HG02763 (cell line): Measurements from ENCODE around the gene EIF2B5.
A peak's percentile ranks its signal among the peaks of the same experiment; 100 is the strongest.
"Not testable (repeated sequence)": the region's sequence is repeated elsewhere in the genome, so short reads cannot be mapped to it uniquely, and the experiment has no call there.

Experiments used
- ATAC-seq: cut with Tn5 transposase; IDR thresholded peaks from one replicate; pipeline ENCODE4 v1.9.1; 2021; ENCODE audit warnings: mild to moderate bottlenecking, moderate library complexity; ENCODE audit not compliant: unreplicated experiment

EIF2B5 gene

GRCh38 chr3:184145111-184145524, 10.0 kb downstream of the EIF2B5 start:
- ATAC-seq, result no peak

- ATAC-seq, result no peak
These were observed 10.7 kb downstream of the EIF2B5 start for GRCh38 chr3:184145751-184146270.

GRCh38 chr3:184148076-184148475, 12.9 kb downstream of the EIF2B5 start:
- ATAC-seq, result no peak

GRCh38 chr3:184149123-184149522, 14.0 kb downstream of the EIF2B5 start:
- no peak for ATAC-seq

DNA sequence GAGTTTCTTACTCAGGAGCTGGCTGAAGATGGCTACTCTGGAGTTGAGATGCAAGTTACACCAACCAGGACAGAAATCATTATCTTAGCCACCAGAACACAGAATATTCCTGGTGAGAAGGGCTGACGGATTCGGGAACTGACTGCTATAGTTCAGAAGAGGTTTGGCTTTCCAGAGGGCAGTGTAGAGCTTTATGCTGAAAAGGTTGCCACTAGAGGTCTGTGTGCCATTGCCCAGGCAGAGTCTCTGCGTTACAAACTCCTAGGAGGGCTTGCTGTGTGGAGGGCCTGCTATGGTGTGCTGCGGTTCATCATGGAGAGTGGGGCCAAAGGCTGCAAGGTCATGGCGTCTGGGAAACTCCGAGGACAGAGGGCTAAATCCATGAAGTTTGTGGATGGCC, 14.6 kb downstream of the EIF2B5 start:
- ATAC-seq, result not testable (repeated sequence)

DNA sequence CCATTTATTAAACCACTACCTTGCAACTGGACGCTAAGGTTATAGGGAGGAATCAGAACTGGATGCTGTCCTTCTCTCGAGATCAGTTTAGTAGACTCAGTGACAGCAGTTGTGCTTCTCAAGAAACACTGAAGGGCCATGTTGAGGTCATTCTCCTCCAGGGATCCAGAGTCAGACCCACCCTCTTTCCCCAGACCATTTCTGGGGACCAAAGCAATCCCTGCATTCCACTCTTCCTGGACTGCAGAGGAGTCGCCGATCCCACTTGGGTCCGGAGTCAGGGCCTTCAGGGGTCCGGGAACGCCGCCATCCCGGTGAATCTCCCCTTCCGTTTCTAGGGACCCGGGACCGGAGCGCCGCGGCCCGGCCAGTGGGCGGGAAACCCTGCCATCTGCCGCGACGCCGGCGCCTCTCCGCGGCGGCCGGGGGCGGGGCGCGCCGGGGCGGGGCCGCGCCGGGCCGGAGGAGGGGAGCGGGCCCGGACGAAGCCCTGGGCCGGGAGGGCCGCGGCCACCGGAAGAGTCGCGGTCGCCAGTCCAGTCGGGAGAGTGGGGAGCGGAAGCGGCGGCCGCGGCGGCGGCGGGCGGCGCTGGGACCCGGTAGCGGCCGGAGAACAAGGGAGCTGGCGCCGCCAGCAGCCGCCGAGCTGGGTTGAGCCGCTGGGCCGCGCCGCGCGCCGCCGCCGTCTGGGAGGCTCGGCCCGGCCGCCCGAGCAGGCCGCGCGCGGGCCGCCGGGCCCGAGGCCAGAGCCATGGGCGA, 19.9 kb downstream of the EIF2B5 start, which contains the start of gene DVL3:
Gene DVL3 (plus strand): TSS at position 493 of the 759 bp plus-strand sequence. CDS start 259 bp downstream, at position 752.
- peak; percentile 77 for ATAC-seq

DNA sequence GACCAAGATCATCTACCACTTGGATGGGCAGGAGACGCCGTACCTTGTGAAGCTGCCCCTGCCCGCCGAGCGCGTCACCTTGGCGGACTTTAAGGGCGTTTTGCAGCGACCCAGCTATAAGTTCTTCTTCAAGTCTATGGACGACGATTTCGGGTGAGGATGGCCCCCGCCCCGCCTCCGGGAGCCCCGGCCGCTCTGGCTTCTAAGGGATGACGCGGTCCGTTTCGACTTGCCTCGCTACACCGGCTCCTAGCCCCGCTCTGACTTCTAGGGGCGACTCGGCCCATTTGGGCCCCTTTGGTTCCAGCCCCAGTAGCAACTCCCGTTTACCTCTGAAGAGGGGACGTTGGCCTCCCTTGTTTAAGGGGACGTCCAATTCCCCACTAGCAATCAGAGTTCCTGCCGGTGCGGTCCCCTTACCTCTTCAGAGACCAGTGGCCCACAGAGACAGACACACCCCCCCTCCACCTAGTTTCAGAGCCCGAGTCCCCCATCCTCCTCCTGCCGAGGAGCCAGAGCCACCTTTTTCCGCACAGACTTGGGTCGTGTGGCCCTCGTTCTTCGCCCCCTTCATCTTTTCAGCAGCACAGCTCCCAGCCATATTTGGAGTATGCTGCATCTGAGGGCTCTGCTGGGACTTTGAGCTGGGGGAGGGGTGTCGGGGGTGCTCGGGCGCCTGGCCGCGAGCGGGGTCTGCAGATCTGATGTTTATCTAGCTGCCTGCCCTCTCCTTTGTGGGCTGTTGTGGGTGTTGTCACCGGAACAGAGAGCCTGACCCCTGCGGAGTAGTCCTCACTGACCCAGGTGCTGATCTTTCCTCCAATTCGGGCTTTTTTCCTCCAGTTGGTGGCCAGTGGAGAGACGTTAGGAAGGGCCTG, 20.7 kb downstream of the EIF2B5 start:
- ATAC-seq, result peak; percentile 16

DNA sequence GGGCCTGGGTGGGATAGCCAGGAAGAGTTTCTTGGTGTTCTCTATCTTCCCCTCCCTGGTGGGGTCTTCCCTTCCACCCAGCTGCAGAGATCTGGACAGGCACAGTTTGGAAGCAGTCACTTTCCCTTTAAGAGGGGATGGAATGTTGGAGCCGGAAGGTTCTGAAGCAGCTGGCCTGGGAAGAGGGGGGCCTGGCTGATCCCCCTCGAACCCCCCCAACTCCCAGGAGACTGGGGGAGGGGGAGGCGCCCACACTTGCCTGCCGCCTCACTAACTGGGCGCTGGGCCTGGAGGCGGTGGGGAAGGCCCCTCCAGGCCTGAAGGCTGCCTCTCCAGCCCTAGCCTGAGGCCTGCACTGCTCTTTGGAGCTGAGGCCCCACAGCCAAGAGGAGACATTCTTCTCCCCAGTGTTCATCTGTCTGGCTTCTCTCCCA, 21.4 kb downstream of the EIF2B5 start:
- no peak for ATAC-seq

DNA sequence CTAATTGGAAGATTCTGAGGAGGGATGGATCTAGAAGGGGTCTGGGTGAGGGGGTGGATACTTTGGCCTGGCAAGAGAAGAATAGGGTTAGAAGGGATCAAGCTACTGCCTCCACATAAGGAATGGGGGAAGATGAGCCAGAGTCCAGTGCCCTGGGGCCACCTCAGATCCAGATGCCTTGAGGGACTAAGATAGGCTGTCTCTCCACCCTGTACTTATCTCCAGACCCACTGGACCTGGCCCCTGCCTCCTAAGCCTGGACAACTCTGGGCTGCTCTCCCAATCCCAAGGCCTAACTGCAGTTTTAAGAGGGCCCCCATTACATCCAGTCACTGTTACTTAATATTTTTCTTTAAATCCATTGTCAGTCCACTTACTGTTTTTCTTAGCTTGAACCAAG, 22.0 kb downstream of the EIF2B5 start:
- ATAC-seq, result no peak

DNA sequence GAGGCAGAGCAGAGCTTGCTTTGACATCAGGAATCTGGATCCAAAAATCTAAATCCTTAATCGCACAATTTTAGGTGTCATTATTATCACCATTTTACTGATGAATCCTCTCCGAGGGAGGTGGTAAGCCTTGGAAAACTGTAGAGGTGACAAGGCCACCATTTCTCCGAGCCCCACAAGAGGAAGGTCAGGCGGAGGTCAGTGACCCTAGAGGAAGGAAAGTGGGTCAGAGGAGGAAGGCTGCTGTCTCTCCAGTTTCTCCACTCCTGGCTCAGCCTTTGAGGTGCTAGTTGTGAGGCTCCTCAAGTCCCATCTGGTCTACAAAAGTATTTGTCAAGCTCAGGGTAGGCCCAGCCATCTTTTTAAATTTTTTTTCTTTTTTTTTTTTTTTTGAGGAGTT, 23.2 kb downstream of the EIF2B5 start:
- ATAC-seq, result no peak

DNA sequence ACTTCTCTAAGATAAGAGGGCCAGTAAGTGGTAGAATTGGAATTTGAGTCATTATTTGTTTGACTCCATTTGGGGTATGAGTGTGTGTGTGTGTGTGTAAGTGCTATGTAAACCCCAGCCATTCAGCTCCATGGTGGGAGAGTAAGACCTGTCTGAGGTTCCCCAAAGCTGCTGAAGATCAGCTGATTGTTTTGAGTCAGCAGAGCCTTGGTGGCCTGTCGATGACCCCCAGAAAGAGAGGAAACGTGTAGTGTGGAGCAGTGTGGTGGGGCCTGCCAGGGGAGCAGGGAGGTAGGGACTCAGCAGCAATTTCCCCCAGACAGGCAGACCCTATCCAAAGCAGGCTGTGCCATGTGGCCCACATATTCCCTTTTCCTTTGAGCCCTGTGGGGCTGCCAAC, 25.3 kb downstream of the EIF2B5 start:
- no peak for ATAC-seq

DNA sequence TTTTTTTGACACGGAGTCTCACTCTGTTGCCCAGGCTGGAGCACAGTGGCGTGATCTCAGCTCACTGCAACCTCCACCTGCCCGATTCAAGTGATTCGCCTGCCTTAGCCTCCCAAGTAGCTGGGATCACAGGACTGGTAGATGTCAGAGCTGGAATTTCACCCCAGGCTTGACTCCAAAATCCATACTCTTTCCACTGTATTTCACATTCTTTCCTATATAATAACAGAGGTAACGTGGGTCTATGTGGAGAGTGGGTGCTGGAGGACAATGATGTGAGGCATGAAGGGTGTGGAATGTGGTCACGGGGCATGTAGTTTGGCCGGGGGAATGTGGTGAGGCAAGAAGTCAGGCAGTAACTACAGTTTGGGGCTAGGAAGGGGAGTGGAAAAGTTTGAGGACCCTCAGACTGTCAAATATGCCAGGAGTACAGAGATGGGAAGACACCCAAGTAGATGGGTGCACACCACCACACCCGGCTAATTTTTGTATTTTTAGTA, 27.5 kb downstream of the EIF2B5 start:
- not testable (repeated sequence) for ATAC-seq

GRCh38 chr3:184164648-184165330, 29.6 kb downstream of the EIF2B5 start:
- ATAC-seq, result no peak

- no peak for ATAC-seq
These were observed 30.4 kb downstream of the EIF2B5 start for GRCh38 chr3:184165543-184165942.

DNA sequence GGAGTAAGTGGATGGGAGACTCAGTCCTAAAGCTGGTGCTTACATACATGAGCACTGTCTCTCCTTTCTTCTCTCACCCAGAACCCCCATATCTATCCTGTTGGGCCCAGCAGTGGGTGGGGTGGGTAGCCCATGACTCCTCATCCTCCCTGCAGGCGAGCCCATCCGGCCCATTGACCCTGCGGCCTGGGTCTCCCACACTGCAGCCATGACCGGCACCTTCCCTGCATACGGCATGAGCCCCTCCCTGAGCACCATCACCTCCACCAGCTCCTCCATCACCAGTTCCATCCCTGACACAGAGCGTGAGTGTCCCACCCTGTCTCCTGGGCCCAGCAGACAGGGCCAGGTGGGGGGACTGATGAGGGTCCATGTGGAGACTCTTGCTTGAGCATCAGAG, 31.5 kb downstream of the EIF2B5 start:
- ATAC-seq, result no peak

GRCh38 chr3:184167786-184168185, 32.6 kb downstream of the EIF2B5 start:
- no peak for ATAC-seq

DNA sequence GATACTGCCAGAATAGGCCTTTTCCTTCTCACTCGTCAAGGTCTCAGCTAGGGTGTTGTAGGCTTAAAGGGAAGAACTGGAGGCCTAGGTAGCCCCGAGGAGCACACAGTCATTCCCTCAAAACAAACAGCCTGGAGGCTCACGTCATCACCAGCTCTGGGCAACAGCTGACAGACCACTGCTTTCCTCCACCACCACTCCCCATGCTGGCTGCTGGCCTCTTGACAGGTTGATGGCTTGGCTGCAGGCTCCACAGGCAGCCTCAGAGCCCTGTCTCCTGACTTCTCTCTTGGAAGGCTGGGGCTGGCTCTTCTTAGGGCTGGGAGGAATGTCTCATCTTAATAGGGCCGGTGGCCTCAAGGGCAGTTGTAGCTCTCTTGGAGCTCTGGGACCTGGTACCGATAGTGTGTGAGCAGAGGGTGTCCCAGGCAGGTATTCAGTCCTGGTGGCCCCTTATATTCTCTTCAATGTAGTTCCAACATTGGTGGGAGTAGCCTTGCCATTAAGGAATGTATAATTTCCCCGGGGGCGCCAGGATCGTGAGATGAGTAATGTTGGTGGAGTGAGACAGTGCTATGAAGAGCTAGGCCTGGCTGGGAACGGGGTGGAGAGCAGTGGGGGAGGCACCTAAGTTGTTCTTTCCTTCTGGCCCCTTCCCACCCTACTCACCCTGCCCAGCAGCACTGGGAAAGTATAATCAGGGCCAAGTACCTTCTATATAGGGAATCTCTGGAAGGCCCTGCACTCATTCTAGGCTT, 33.4 kb downstream of the EIF2B5 start:
- no peak for ATAC-seq

GRCh38 chr3:184169896-184170875, 35.0 kb downstream of the EIF2B5 start:
- ATAC-seq, result no peak

DNA sequence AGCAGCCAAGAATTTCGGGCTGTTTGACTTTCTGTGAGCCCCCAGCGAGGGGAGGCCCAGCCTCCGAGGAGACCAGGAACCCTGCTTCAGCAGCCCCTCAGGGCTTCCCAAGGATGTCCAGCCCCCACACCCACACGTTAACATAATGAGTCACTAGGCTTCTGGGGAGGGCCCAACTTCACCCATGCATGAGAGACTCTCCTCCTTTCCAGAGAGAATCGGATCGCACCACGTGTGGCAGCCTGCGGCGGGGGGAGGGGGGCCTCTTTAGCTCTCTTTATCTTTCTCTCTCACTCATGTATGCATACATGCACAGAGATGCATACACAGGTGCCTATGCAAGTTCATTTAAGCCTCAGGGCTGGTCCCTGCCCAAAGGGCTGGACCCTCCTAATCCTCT, 36.4 kb downstream of the EIF2B5 start:
- no peak for ATAC-seq
